Hypothalamus (tissue), 51 donors: ENCODE results near the gene CCR9.
A peak's percentile ranks its signal among the peaks of the same experiment; 100 is the strongest.

Experiments
- DNase-seq, 51 donors: peaks; one replicate each; lab custom pipeline; 2025; lab: John Stamatoyannopoulos, UW

CCR9 gene

DNA sequence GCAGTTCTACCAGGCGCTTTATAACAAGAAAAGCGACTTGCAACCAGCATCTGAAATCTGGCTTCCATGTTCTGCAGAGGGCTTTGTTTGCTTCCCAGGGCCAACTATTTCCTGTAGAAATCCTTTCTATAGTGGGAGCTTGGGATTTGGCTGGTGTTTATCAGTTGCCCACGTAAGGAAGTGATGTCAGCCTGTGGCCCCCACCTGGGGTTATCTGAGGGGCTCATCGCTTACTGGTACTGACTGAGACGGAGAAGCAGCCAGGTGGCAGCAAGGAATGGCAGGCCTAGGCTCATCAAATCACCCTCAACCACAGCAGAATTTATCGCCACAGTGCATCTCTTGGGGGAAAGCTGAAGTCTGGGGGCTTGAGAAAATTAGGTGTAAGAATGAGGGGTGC, 14.6 kb upstream of the CCR9 start:
- no peak for DNase-seq

DNA sequence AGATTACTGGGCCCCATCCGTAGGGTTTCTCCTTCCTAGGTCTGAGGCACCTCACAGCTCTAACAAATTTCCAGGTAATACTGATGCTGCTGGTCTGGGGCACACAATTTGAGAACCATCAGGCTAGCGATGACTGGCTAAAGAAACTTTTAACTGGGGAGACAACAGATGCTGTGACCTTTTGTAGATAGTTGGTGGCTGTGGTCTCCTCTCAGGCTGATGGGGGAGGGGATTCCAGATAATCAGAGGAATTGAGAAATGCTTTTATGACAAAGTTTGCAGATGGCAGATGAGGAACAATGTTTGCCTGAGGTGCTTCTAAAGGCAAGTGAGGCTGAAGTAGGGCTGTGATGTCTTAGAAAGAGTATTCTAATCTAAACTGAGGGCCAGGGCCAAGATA, 13.8 kb upstream of the CCR9 start:
- DNase-seq, result no peak

- DNase-seq, result no peak
Measured at GRCh38 chr3:45873036-45873435, 13.3 kb upstream of the CCR9 start.

DNA sequence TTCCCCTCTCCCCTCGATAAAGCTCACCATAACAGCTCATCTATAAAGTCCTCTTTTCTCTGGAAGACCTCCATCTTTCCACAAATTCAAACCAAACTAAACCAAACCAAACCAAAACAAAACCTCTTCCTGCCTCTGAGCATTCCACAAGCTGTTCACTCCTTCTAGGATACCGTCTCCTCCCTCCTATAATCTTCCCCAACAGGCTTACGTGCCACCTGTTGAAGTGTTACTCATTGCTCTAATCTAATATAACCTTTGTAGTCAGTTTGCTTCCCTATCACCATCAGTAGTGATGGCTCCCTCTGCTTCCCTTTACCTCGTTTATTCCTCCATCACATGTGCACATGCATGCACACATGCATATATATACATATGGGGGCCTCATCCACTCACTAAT, 12.7 kb upstream of the CCR9 start:
- no peak for DNase-seq

DNA sequence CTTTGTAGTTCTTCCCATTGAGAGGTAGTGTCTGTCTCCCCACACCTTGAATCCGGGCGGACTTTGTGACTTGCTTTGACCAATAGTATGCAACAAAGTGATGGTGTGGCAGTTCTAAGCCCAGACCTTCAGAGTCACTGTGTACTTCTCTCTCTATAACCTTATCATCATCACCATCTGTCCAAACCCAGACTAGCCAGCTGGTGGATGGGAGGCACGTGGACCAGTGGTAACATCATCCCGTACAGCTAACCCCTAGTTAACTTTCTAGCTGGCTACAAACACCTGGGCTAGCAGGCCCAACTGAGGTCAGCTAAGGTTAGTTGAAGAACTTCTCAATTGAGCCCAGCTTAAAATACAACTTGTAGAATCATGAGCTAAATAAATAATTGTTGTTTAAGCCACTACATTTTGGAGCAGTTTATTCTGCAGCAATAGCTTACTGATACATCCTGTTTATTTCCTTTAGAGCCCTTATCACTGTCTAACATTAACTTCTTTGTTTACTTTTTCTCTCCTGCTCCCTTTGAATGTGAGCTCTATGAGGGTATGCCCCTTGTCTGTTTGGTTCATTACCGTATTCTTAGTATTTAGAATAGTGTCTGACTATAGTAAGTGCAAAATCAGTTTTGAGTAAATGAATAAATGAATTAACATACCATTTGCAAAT, 11.5 kb upstream of the CCR9 start:
- DNase-seq, result no peak

DNA sequence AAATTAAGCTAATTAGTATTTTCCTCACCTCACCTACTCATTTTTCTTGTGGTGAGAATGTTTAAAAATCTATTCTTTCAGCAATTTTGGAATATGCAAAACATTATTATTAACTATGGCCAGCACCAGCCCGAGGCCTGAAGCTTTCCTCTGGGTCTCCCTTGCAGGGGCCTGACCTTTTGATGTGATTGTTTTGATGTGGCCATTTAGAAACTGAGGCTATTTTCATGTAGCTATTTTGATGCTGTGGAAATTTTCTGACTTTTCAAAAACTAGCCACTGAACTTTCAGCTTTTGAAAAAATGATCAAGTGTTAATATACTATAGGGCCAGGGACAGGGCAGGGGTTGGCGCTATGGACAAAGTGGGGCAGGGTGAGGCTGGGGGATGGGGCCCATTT, 8.2 kb upstream of the CCR9 start:
- DNase-seq, result no peak

DNA sequence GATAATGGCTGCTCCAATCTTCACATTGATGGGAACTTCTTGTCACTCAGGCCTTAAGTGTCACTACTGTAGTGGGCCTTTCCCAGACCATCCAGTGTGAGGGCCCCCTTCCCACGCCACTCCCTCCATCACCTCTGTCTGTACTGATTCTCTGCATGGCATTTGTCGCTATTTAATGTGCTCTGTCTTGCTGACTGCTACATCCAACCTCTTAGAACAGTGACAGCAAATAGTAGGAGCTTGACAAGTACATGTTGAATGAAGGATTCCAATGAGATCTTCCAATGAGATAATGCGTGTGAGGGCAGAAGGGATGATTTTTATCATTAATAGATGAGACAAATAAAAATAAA, 5.6 kb upstream of the CCR9 start:
- no peak for DNase-seq

- DNase-seq, result peak in 1 of 51 donors; percentile 40
Measured at GRCh38 chr3:45881078-45882022, 5.0 kb upstream of the CCR9 start.

DNA sequence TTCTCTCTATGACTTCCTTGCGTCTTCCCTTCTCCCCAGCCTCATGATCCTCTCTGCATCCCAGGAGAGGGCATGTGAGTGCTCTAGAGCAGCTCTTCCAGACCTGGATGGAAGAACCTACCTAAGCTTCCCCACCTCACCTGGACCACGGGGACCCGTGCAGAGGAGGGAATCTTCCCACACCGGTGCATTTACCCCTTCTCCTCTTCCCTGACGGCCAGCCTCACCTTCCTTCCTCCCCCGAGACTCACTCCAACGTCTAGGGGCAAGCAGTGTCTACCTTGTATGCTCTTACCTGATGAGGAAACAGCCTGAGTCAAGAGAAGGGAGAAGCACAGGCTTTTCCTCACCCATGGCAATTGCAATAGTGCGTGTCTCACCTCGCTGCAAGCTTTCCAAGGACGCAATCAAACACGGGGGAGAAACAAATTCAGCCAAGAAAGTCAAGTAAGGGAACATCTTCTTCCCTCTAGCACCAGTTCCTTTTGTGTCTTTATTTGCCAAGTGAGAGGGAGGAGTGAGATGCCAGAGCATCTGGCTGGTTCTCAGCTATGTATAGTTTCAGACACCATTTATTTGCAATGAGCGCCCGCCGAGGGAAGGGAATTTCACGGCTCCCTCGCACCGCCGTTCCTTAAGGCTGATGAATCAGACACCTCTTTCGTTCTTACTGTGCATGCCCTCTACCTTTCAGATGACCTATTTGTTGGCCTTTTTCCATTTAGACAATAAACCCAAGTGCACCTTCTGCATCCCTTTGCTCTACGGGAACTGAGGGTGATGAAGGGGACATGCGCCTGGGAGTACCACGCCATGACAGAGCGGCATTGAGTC, 1.8 kb upstream of the CCR9 start:
- DNase-seq, result peak in 1 of 51 donors; percentile 47

GRCh38 chr3:45887285-45887684, 942 bp downstream of the CCR9 start:
- DNase-seq, result no peak

- DNase-seq, result no peak
Measured at GRCh38 chr3:45887759-45888511, 1.6 kb downstream of the CCR9 start.

- DNase-seq, result no peak
Measured at GRCh38 chr3:45889337-45889736, 3.0 kb downstream of the CCR9 start.

- DNase-seq, result no peak
Measured at GRCh38 chr3:45890405-45890804, 4.1 kb downstream of the CCR9 start.

DNA sequence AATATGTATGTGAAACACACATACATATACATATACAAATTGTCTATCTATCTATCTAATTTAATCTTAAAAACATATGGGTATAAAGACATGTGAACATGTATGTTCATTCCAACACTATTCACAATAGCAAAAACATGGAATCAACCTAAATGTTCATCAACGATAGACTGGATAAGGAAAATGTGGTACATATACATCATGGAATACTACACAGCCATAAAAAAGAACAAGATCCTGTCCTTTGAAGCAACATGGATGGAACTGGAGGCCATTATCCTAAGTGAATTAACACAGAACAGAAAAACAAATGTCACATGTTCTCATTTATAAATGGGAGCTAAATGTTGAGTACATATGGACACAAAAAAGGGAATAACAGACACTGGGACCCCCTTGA, 5.8 kb downstream of the CCR9 start:
- DNase-seq, result no peak

DNA sequence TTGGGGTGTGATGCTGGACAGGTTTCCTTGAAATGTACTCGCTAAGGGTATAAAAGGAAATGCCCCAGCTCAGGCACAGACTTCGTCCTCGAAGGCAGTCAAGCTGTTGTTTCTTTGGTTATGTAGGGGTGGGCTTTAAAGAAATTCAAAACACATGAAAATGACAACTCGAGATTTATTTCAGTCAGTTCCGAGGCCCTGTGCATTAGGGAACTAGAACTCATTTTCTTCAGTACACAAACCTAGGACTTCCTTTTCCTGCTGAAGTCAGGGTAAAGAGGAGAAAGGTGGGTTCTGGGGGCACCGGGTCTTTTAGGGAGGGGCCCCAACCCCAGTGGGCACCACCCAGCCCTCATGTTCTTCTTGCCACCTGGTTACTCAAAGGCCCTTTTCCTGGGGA, 7.7 kb downstream of the CCR9 start:
- DNase-seq, result no peak

GRCh38 chr3:45895686-45896468, 9.5 kb downstream of the CCR9 start:
- no peak for DNase-seq

- no peak for DNase-seq
Measured at GRCh38 chr3:45896956-45897355, 10.6 kb downstream of the CCR9 start.

- no peak for DNase-seq
Measured at GRCh38 chr3:45904931-45905330, 18.6 kb downstream of the CCR9 start.

- DNase-seq, result no peak
Measured at GRCh38 chr3:45905755-45906154, 19.4 kb downstream of the CCR9 start.
